Suppressor macrophage treated with lipopolysaccharide for 4 hours (primary cell): Measurements from ENCODE around the gene GTPBP4.
"Not testable (repeated sequence)": the region's sequence is repeated elsewhere in the genome, so short reads cannot be mapped to it uniquely, and the experiment has no call there.

Experiments used
- DNase-seq: peaks from one replicate; pipeline ENCODE4 v3.0.0-alpha.2; 2020

Gene GTPBP4

DNA sequence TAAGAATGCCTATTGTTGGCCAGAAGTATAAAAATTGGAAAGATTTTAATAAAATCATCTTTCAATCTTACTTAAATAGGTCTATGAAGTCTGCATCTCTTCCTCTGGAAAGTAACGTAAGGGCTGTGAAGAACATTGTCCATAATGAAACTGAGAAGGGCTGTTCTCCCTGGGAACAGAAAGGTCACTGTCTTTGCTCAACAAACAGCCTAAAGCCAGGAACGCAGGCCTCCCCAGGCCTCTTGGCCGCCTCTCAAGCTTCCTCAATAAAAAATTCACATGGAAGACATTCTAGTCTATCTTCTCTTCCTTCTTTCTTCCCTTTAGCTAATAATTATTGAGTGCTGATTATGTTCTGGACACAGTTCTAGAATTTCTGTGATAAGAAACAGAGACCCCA is 46.5 kb downstream of the GTPBP4 start:
- DNase-seq = no peak

DNA sequence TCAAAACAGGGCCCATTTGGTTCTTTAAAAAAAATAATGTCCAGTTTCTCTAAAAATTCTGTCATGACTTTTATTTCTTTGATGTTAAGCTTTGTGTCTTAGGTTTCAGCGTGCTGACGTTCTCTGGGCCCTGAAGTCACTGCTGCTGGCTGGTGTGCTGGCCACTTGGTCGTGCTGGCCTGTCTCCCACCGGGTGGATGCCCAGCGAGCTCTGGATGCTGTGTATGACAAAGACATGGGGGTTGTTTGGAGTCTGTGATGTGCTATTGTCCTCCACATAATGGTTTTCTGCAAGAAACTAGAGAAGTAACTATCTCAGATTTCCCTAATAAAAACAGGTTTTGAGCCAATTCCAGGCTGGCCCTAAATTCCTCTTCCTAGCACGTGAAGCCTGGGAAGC is 47.0 kb downstream of the GTPBP4 start:
- no peak for DNase-seq

DNA sequence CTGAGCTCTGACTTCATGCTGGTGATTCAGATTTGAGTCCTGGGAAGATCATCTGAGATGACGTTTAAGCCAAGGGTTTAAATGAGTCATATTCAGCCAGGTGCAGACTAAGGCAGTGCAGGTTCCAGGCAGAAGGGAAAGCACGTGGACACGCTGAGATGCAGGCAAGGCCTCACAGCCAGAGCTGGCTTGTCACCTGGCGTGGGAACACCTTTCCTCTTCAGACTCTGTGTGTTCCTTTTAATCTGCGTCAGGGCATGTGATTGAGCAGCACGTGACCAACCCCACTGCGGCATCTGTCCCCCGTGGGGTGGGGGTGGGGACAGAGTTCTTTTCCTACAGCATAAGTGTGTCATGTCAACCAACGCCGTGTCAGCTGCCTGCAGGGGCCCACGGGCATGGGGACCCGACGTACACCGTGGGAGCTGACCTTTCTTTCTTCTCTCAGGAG is 48.1 kb downstream of the GTPBP4 start:
- DNase-seq = no peak

DNA sequence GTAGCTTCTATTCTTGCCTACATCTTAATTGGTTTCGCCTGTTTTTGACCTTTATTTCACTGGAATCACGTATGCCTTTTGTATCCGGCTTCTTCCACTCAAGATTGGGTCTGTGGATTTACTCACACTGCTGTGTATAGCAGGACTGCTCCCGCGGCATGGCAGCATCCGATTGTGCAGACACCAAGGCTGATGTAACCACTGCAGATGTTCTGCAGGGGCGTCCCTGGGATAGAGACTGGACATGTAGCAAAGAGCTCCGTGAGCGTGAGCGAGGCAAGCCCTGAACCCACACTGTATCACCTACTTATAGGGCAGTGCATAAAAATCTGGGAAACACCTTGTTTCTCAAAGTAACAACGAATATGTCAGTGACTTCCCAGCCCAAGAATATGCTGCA is 48.9 kb downstream of the GTPBP4 start:
- DNase-seq = no peak

DNA sequence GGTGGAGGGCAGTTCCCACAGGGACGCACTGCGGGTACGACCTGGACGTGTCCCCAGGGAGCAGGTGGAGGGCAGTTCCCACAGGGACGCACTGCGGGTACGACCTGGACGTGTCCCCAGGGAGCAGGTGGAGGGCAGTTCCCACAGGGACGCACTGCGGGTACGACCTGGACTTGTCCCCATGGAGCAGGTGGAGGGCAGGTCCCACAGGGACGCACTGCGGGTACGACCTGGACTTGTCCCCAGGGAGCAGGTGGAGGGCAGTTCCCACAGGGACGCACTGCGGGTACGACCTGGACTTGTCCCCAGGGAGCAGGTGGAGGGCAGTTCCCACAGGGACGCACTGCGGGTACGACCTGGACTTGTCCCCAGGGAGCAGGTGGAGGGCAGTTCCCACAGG is 50.5 kb downstream of the GTPBP4 start:
- DNase-seq = not testable (repeated sequence)

GRCh38 chr10:1040133-1040532 is 51.9 kb downstream of the GTPBP4 start:
- no peak for DNase-seq

GRCh38 chr10:1041514-1041913 is 53.3 kb downstream of the GTPBP4 start:
- DNase-seq = no peak

DNA sequence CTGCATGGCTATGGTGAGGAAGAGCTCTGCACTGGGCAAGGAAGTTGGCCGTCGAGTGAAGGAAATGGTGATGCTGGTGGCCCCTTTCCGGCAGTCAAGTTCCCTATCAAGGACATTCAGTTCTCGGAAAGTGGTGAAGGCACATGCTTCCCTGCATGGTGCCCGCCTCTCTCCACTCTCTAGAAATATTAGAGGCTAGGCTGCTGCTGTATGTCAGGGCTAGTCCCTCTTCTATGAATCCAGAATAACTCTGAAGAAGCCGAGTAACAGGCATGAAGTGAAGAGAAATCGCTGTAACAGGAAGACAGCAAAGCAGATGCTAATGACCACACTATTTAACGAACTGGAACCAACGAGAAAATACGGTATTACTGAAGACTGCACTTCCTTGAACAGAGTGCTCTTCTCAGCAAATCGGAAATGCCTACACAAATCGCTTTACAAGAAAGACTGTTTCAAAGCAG is 55.3 kb downstream of the GTPBP4 start:
- peak; percentile 49 for DNase-seq

- no peak for DNase-seq
These were observed 55.9 kb downstream of the GTPBP4 start for GRCh38 chr10:1044146-1044545.

- no peak for DNase-seq
These were observed 56.7 kb downstream of the GTPBP4 start for GRCh38 chr10:1044964-1045363.

DNA sequence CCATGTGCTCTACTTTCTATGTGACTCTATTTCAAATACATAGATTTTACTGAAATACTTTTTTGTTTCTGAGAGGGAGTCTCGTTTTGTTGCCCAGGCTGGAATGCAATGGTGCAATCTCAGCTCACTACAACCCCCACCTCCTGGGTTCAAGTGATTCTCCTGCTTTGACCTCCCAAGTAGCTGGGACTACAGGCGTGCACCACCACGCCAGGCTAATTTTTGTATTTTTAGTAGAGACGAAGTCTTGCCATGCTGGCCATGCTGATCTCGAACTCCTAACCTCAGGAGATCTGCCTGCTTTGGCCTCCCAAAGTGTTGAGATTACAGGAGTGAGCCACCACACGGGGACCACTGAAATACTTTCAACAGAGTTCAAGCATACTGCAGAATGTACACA is 57.2 kb downstream of the GTPBP4 start:
- no peak for DNase-seq

DNA sequence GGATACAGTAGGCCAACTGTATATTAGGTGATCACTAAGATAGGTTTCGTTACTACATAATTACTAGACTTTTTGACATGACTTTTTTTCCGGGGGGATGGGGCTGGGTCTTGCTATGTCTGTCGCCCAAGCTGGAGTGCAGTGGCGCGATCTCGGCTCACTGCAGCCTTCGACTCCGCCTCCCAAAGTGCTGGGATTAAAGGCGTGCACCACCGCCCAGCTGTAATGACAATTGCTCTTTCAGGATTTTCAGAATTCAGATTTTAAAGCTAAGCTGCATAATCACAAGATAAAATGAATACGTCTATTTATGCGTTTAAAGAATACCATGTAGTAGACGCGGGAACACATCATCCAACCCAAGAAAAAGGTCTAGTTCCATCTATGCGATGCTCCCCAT is 59.7 kb downstream of the GTPBP4 start:
- no peak for DNase-seq

GRCh38 chr10:1048349-1048731 is 60.1 kb downstream of the GTPBP4 start:
- DNase-seq = peak; percentile 60

DNA sequence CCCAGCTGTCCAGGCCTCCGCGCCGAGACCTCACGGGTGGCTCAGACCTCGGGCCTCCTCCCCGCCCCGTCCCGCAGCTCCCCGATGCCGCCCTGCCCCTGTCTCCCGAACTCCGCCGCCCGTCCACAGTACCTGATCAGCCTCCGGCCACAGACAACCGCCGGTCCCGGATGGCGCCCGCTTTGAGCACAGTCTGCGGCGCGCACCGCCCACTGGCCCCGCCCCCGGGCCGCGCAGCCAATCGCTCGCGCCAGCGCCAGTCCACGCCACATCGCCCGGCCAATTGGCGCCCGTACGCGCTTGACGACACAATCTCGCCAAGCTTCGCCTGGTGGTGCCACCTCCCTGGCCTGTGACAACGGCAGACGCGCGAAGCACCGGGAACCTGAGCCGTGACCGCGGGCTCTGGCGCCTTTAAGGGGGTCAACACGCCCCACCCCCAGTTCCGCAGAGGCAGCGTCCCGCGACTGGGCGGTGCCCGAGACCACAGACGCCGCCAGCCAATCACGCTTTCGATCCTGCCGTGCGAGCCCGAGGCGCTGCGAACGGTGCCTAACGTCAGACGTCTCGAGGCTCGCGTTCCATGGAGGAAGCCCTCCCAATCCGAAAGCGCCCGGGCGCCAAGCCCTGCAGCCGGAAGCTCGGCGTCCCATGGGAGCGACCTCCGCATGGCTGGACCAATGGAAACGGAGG is 60.6 kb downstream of the GTPBP4 start, which contains the start of gene IDI1:
Gene IDI1, minus strand, starts transcription at position 388 of the 693 bp plus-strand sequence. Its CDS starts 116 bp downstream, at position 272.
- DNase-seq = peak; percentile 99

GRCh38 chr10:1049425-1049958 is 61.3 kb downstream of the GTPBP4 start:
- DNase-seq = no peak

DNA sequence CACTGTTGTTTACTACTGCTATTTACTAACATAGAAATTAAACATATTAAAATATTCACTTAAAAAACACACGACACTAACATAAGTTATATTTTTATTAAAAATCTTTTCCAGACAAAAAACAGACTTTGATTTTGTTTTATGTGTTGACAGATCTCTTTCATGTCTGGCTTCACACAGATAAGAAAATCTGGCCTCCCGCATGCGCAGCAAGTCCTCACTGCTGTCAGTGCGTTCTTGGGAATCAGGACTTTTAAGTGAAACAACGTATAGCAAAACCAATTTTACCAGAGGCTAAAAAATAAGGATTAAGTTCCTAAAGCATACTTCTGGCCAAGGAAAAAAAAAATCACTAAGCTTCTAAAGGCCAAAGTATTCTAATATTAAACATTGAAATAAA is 61.9 kb downstream of the GTPBP4 start:
- no peak for DNase-seq

DNA sequence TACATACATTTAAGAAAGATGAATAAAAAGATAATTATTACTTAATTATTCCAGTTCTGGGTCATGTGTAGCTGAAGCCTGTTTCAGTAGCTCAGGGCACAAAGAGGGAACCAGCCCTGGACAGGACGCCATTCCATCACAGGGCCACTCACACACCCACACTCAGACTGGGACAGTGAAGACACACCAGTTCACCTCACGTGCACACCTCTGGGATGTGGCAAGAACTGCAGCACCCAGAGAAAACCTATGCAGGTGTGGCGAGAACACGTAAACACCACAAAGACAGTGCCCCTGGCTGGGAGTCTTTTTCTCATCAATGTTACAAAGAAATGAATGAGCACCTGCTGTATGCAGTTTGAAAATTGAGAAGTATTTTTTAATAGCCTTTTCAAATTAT is 62.3 kb downstream of the GTPBP4 start:
- DNase-seq = no peak

GRCh38 chr10:1054684-1055083 is 66.5 kb downstream of the GTPBP4 start:
- DNase-seq = no peak

DNA sequence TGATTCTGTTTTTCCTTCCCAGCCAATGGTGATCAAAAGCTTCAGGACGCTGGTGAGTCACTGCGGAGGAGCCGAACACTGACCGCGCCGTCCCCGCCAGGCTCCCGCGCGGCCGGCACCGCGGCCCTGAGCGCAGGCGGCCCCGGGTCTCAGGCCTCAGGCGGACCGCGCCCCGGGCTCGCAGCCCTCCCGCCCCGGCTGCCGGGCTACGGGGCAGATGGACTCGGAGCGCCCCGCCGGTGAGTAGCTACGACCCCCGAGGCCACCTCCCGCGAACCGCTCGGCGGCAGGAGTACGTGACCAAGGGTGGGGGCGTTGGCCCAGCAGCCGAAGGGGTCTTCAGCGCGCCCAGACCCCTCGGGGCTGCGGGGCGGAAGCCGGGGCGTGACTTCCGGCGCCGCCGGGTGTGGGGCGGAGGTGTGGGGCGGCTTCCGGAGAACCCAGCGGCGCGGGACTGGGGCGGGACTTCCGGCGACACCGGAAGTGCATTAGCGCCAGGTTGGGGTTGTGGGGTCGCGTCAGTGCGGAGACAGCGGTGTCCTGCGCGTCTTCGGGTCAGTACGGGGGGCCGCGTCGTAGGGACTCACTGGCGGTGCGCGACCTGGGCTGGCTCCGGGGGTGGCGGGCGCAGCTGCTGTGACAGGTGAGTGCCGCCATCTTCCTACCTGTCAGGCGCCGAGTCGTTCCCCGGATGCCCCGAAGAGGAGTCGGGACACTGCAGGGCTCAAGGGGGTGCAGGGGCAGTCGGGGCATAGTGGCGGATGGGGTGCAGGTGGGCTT is 68.3 kb downstream of the GTPBP4 start, which contains the start of gene WDR37:
Gene WDR37, plus strand, starts transcription at position 60 of the 780 bp plus-strand sequence. CDS start 15,771 bp downstream, outside the sequence.
- peak; percentile 92 for DNase-seq

- peak; percentile 76 for DNase-seq
These were observed 68.9 kb downstream of the GTPBP4 start for GRCh38 chr10:1057106-1057657.

DNA sequence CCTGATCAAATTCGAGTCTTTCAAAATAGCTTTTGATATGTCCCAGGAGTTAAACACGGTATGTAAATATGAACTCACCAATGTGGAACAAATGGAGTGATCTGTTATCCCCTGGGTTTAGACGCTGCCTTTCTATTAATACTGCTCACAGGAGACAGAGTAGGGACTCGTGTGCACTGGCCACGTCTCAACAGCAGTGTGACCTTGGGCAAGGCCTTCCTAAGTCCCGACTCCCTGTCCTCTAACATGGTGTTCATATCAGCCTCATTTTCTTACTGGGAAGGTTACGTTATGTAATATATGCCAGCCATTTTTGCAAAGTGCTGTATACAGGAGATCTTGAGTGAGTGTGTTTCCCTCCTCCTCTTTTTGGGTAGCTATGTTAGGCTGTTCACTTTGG is 69.8 kb downstream of the GTPBP4 start:
- DNase-seq = no peak

GRCh38 chr10:1059902-1060301 is 71.7 kb downstream of the GTPBP4 start:
- DNase-seq = no peak
